ENCODE results near the gene DPM3.
"Not testable (repeated sequence)": the region's sequence is repeated elsewhere in the genome, so short reads cannot be mapped to it uniquely, and the experiment has no call there.

DPM3 gene

GRCh38 chr1:155124503-155125463, 15.5 kb downstream of the DPM3 start:
- DNase-seq = peak; percentile 17

GRCh38 chr1:155123801-155124200, 16.5 kb downstream of the DPM3 start:
- no peak for DNase-seq

GRCh38 chr1:155122308-155122707, 18.0 kb downstream of the DPM3 start:
- no peak for DNase-seq

GRCh38 chr1:155121249-155121648, 19.1 kb downstream of the DPM3 start:
- DNase-seq = no peak

- DNase-seq = no peak
These were observed 20.1 kb downstream of the DPM3 start for GRCh38 chr1:155120253-155120652.

GRCh38 chr1:155118090-155118489, 22.2 kb downstream of the DPM3 start:
- DNase-seq = not testable (repeated sequence)

GRCh38 chr1:155117610-155118009, 22.7 kb downstream of the DPM3 start:
- no peak for DNase-seq

- DNase-seq = no peak
These were observed 24.1 kb downstream of the DPM3 start for GRCh38 chr1:155116113-155116764.

GRCh38 chr1:155113450-155113980, 26.8 kb downstream of the DPM3 start:
- DNase-seq = peak; percentile 29

GRCh38 chr1:155110826-155111225, 29.5 kb downstream of the DPM3 start:
- DNase-seq = no peak

- no peak for DNase-seq
These were observed 29.9 kb downstream of the DPM3 start for GRCh38 chr1:155110381-155110780.

- no peak for DNase-seq
These were observed 32.0 kb downstream of the DPM3 start for GRCh38 chr1:155108296-155108695.

GRCh38 chr1:155107309-155108264, 32.7 kb downstream of the DPM3 start:
- DNase-seq = no peak

- no peak for DNase-seq
These were observed 33.5 kb downstream of the DPM3 start for GRCh38 chr1:155106862-155107261.

GRCh38 chr1:155105604-155106011, 34.7 kb downstream of the DPM3 start:
- no peak for DNase-seq

- DNase-seq = no peak
These were observed 35.5 kb downstream of the DPM3 start for GRCh38 chr1:155104605-155105534.

- DNase-seq = no peak
These were observed 37.0 kb downstream of the DPM3 start for GRCh38 chr1:155103325-155103724.

GRCh38 chr1:155099331-155099730, 41.0 kb downstream of the DPM3 start:
- DNase-seq = no peak

- no peak for DNase-seq
These were observed 45.7 kb downstream of the DPM3 start for GRCh38 chr1:155094622-155094948.

- DNase-seq = peak; percentile 65
These were observed 46.3 kb downstream of the DPM3 start for GRCh38 chr1:155093911-155094621.

- no peak for DNase-seq
These were observed 47.7 kb downstream of the DPM3 start for GRCh38 chr1:155092641-155093040.
